Gastrocnemius medialis (tissue), 4 donors: Measurements from ENCODE around the gene ELMO1.

ENCODE experiments used
- POLR2A ChIP-seq, 2 donors: fragments of 450-650 bp; IDR thresholded peaks; one replicate each; pipeline ENCODE4 v1.6.1; 2017; ENCODE audit warnings: antibody characterized with exemption in 2 of 2, mild to moderate bottlenecking in 2 of 2, moderate library complexity in 2 of 2
- TF ChIP-seq, protein P1 (sequence below), 5 experiments: fragments of 450-650 bp in 3 of 5; fragments of 200-600 bp in 2 of 5; sonication (generic) in 2 of 5; IDR thresholded peaks in 4 of 5; conservative IDR thresholded peaks in 1 of 5; 1 replicate in 4 of 5; 2 replicates in 1 of 5; pipeline ENCODE4 v1.5.1; 2016 to 2019; ENCODE audit warnings: antibody characterized with exemption in 5 of 5, mild to moderate bottlenecking in 3 of 5, moderate library complexity in 3 of 5

DNA sequence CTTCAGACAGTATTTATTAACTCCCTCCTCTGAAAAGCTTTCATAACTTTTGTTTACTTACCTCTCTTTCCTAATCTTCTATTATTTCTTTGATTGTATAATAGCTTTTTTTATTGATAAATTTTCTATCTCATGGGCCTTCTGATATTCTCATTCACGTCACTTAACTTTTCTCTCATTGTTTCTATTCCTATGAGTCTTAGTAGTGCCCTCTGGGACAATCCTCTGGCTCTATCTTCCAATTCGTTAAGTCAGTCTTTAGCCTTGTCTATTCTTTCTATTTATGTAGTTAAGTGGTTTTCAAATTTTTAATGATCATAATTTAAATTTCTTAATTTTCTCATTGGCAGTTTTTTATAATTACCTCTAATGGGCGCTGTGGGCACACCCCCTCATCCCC is 6.4 kb upstream of the ELMO1 start:
- TF ChIP-seq, protein P1, sequence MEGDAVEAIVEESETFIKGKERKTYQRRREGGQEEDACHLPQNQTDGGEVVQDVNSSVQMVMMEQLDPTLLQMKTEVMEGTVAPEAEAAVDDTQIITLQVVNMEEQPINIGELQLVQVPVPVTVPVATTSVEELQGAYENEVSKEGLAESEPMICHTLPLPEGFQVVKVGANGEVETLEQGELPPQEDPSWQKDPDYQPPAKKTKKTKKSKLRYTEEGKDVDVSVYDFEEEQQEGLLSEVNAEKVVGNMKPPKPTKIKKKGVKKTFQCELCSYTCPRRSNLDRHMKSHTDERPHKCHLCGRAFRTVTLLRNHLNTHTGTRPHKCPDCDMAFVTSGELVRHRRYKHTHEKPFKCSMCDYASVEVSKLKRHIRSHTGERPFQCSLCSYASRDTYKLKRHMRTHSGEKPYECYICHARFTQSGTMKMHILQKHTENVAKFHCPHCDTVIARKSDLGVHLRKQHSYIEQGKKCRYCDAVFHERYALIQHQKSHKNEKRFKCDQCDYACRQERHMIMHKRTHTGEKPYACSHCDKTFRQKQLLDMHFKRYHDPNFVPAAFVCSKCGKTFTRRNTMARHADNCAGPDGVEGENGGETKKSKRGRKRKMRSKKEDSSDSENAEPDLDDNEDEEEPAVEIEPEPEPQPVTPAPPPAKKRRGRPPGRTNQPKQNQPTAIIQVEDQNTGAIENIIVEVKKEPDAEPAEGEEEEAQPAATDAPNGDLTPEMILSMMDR (IDR thresholded peaks at IDR 0.05 in 4 of 5, conservative IDR thresholded peaks at IDR 0.05 in 1 of 5), result no peak
- TF ChIP-seq POLR2A (IDR thresholded peaks at IDR 0.05), result no peak
